Natural killer cell treated with Interleukin-12 subunit alpha and Interleukin-12 subunit beta and Interleukin-15 and Interleukin-18, amount 100 ng/mL, for 72 hours (primary cell): Measurements from ENCODE around the gene PDIA5. TPM values are rescaled to one million over a fixed set of nuclear protein-coding genes. Genes with fewer than 3 reads are reported as not detected.
A peak's percentile ranks its signal among the peaks of the same experiment; 100 is the strongest.

ENCODE experiments used
- ATAC-seq, 2 donors: fragments of 150-1000 bp; cut with Tn5 transposase in 1 of 2; sonication (Bioruptor Pico), chemical (Tn5 transposase) in 1 of 2; 2 replicates each; pipeline ENCODE4 v1.10.0; 2021
- DNase-seq: peaks from one replicate; pipeline ENCODE4 v3.0.0; 2022; ENCODE audit warnings: low spot score
- H3K27ac Mint-ChIP-seq, 2 donors: 1 replicate in 1 of 2; 2 replicates in 1 of 2; pipeline ENCODE4 v1.8.0; 2022; ENCODE audit warnings: mixed read lengths in 2 of 2, mild to moderate bottlenecking in 1 of 2, moderate library complexity in 1 of 2
- H3K27me3 Mint-ChIP-seq, 2 donors: 1 replicate in 1 of 2; 2 replicates in 1 of 2; pipeline ENCODE4 v1.8.0; 2022; ENCODE audit warnings: mixed read lengths in 2 of 2
- H3K36me3 Mint-ChIP-seq: one replicate; pipeline ENCODE4 v1.8.0; 2022; ENCODE audit warnings: mixed read lengths
- H3K4me1 Mint-ChIP-seq, 2 donors: 1 replicate in 1 of 2; 2 replicates in 1 of 2; pipeline ENCODE4 v1.8.0; 2022; ENCODE audit warnings: low read depth in 2 of 2, mixed read lengths in 2 of 2, mild to moderate bottlenecking in 1 of 2
- H3K4me3 Mint-ChIP-seq: one replicate; pipeline ENCODE4 v1.8.0; 2022; ENCODE audit warnings: mixed read lengths
- H3K9me3 Mint-ChIP-seq: 2 replicates; pipeline ENCODE4 v1.8.0; 2022; ENCODE audit warnings: mixed read lengths
- total RNA-seq, 2 donors: library from RNA; stranded (reverse); gene quantifications; one replicate each; pipeline ENCODE4 v1.2.3, GENCODE V29; 2022

PDIA5 gene
- total RNA-seq, 2 donors from 2014 or later: 10.3 to 33.3 TPM

DNA sequence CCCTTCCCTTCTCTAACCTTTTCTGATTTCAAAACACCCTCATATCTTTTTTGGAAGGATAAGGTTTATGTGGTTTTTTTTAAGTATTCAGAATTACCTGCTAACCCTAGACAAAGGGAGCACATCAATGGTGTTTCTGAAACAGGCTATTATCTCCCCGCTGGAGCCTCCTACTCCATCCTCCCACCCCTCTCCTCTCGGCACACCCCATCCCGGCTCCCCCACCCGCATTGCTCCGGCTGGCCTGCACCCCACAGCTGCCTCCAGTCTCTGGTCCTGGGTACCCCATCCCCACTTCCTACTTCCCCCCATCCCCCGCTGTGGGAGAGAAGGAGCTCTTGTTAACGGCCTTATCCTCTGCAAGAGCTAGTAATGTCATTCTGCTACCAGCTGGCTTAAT is 59.2 kb downstream of the PDIA5 start:
- ATAC-seq (no peak), DNase-seq (no peak)
- H3K4me1 Mint-ChIP-seq: no peaks in the 10 kb centered on the region
- H3K36me3 Mint-ChIP-seq: no peaks in the 10 kb centered on the region
- H3K27ac Mint-ChIP-seq: no peak overlapping the region
- H3K4me3 Mint-ChIP-seq: no peak overlapping the region
- H3K9me3 Mint-ChIP-seq: no peaks in the 10 kb centered on the region
- H3K27me3 Mint-ChIP-seq: no peaks in the 10 kb centered on the region

DNA sequence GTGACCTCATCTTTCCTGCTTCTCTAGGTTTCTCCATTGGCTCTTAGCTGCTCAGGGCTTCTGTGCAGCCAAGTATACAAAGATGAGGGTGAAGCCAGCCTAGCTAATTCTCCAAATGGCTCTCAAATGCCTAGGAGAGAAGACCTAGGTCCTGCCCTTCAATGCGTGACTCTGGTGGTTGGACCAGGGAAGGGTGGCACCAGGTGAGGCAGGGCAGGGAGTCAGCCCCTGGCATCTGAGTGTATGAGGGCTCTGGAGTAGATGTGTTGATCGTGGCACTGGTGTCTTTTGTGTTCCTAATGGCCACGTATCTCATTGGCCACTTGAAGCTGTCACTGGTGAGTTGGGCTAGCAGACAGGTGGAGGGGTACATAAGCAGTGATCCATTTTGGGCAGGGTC is 59.8 kb downstream of the PDIA5 start:
- no peak overlapping the region for H3K27ac Mint-ChIP-seq
- no peaks in the 10 kb centered on the region for H3K9me3 Mint-ChIP-seq
- H3K4me3 Mint-ChIP-seq: no peak overlapping the region
- ATAC-seq (no peak), DNase-seq (no peak)
- H3K36me3 Mint-ChIP-seq: no peaks in the 10 kb centered on the region
- no peaks in the 10 kb centered on the region for H3K4me1 Mint-ChIP-seq
- no peaks in the 10 kb centered on the region for H3K27me3 Mint-ChIP-seq

DNA sequence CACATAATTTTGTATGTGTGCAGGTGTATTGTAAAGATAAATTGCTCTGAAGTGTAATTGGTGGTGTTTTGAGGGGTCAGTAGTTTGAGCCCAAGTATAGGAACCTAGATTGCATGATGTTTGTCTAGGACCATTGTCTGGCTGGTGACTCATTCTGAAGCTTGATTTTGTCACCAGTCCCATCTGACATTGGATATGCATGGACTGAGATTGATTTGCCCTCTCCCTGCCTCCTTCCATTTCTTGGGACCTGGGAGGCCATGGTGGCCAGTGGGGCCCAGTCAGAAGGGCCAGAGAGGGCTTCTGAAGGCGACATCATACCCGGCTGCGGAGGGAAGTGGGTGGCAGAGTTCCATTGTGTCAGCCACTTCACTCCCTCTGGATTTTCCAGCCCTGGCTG is 62.3 kb downstream of the PDIA5 start:
- H3K27ac Mint-ChIP-seq: no peak overlapping the region
- H3K27me3 Mint-ChIP-seq: no peaks in the 10 kb centered on the region
- H3K4me1 Mint-ChIP-seq: no peaks in the 10 kb centered on the region
- ATAC-seq (no peak), DNase-seq (no peak)
- H3K4me3 Mint-ChIP-seq: no peak overlapping the region
- H3K9me3 Mint-ChIP-seq: no peaks in the 10 kb centered on the region
- no peaks in the 10 kb centered on the region for H3K36me3 Mint-ChIP-seq

DNA sequence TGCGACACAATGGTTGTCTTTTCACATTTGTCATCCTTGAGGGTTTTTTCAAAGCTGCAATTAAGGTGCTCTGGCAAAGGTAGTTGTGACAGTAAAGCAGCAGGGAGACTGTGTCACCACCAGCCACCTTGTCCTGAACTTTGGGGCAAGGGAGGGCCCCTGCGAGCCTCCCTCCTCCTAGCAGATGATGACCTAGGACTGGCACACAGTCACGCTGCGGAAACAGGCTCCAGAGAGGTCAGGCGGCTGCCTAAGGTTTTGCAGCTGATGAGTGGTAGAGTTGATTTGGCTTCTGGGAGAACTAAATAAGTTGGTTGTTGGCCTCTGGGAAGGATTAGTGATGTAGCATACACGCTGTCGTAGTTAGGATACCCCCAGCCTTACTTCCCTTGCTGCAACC is 62.7 kb downstream of the PDIA5 start:
- DNase-seq (no peak), ATAC-seq (no peak)
- H3K9me3 Mint-ChIP-seq: no peaks in the 10 kb centered on the region
- H3K36me3 Mint-ChIP-seq: no peaks in the 10 kb centered on the region
- H3K4me3 Mint-ChIP-seq: no peak overlapping the region
- no peak overlapping the region for H3K27ac Mint-ChIP-seq
- no peaks in the 10 kb centered on the region for H3K4me1 Mint-ChIP-seq
- H3K27me3 Mint-ChIP-seq: no peaks in the 10 kb centered on the region

DNA sequence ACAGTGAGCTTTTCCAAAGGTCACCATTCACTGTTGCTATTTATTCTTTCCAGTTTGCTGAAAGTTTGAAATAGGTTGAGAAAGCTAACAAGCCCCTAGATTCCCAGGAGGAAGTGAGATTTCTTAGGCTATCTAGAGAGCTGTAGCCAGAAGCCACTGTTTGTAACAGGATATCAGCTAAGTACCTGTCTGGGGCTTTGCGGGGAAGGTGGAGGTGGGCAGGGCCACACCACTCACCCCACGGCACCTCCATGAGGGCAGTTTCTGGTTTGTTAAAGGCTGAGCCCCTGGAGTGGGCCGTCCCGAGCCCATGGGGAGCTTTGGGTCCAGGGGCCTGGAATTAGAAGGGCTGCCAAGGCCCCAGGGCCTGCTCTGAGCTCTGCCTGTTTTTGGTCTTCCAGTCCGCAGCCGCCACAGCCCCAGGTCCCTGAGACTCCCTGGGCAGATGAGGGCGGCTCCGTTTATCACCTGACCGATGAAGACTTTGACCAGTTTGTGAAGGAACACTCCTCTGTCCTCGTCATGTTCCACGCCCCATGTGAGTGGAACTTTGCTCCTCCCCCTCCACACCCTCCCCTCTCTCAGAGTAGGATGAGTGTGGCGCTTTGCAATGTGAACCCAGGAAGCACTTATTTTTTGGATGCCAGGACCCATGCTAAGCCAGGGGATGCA is 63.4 kb downstream of the PDIA5 start:
- H3K36me3 Mint-ChIP-seq: no peaks in the 10 kb centered on the region
- H3K27me3 Mint-ChIP-seq: no peaks in the 10 kb centered on the region
- no peak for DNase-seq
- no peaks in the 10 kb centered on the region for H3K4me1 Mint-ChIP-seq
- no peak overlapping the region for H3K4me3 Mint-ChIP-seq
- no peak overlapping the region for H3K27ac Mint-ChIP-seq
- ATAC-seq: peak in 1 of 2 donors; percentile 11
- H3K9me3 Mint-ChIP-seq: no peaks in the 10 kb centered on the region

DNA sequence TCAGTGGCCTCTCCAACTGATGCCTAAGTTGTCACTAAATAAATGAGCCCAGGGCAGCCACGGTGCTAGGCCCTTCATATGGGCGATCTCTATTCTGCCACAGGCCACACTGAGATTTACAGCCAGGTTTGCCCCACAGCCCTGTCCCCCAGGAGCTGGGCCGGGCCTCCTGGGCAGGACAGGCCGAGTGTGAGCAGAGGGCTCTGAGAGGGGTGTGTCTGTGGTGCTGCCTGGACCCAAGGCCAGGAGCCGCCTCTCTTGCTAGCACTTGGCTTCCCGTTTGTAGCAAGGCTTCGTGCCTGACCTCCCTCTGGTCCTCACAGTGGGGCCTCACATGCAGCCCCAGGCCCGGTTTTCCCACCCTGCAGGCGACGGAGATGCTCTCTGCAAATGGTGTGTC is 67.8 kb downstream of the PDIA5 start:
- Mint-ChIP-seq H3K36me3 (no peaks in the 10 kb centered on the region), H3K27me3 (no peaks in the 10 kb centered on the region), H3K4me1 (no peaks in the 10 kb centered on the region), H3K27ac (no peak overlapping the region), H3K9me3 (no peaks in the 10 kb centered on the region), H3K4me3 (no peak overlapping the region)
- peak in 1 of 2 donors; percentile 18 for ATAC-seq
- no peak for DNase-seq

DNA sequence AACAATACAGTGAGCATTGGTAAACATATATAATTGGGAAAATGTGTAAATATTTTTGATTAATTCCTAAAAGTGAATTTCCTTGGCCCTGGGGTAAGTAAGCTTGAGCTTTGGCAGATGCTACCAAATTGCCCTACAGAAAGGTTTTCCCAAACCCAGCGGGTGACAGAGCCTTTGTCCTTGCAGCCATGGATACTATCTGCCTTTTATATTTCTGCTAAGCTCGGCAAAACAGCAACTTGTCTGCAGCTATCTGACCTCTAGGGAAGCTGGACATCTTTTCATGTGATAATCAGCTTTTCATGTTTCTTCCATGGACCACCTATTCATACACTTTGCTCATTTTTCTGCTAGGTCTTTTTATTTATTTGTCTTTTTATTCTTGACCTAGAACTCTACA is 70.2 kb downstream of the PDIA5 start:
- ATAC-seq (no peak), DNase-seq (no peak)
- Mint-ChIP-seq H3K36me3 (no peaks in the 10 kb centered on the region), H3K4me3 (no peak overlapping the region), H3K4me1 (no peaks in the 10 kb centered on the region), H3K9me3 (no peaks in the 10 kb centered on the region), H3K27me3 (no peaks in the 10 kb centered on the region), H3K27ac (no peak overlapping the region)

DNA sequence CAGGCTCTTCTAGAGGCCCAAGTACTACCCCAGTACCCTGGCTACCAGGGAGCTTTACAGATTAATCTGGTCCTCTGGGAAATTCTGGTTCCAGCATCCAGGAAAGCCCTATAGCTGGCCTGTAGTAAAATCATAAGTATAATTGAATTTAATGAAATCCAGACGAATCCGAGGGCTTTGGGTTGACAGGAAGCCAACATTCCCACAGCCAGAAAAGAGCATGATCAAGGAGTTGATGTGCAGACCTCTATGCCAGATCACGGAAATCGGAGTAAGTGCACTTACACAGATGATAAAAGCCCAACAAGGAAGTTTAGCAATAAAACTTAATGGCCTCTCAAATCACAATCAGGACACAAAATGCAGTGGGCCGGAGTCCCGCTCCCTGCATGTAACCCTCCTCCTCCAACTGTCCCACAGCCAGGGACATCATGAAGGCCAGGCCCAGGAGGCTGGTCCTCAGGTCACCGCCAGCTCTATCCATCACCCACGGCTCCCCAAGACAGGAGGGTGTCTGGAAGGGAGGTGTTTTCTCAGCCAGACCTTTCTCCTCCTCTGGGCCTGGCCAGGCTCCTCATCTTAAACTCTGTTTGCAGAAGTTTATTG is 72.1 kb downstream of the PDIA5 start:
- no peak overlapping the region for H3K4me3 Mint-ChIP-seq
- no peaks in the 10 kb centered on the region for H3K4me1 Mint-ChIP-seq
- no peaks in the 10 kb centered on the region for H3K27me3 Mint-ChIP-seq
- H3K9me3 Mint-ChIP-seq: no peaks in the 10 kb centered on the region
- no peak overlapping the region for H3K27ac Mint-ChIP-seq
- DNase-seq (no peak), ATAC-seq (no peak)
- no peaks in the 10 kb centered on the region for H3K36me3 Mint-ChIP-seq

DNA sequence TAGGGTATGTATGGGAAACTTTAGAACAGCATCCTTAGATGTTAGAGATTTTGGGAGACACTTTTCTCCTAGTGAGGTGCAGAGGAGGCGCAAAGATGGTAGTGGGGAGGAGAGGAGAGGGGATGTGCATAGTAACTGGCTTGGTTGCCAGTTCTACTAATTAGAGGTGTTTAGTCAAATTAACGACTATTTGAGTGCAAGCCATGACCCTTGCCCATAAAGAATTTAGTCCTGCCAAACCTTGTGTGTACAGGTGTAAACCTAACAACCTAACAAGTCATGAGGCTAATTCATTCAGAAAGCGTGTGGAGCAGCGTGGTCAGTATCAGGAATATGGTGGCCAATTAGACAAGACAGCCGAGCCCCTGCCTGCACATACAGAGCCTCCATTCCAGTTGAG is 72.7 kb downstream of the PDIA5 start:
- DNase-seq: no peak
- ATAC-seq: no peak
- Mint-ChIP-seq H3K27me3 (no peaks in the 10 kb centered on the region), H3K4me1 (no peaks in the 10 kb centered on the region), H3K4me3 (no peak overlapping the region), H3K27ac (no peak overlapping the region), H3K36me3 (no peaks in the 10 kb centered on the region), H3K9me3 (no peaks in the 10 kb centered on the region)

DNA sequence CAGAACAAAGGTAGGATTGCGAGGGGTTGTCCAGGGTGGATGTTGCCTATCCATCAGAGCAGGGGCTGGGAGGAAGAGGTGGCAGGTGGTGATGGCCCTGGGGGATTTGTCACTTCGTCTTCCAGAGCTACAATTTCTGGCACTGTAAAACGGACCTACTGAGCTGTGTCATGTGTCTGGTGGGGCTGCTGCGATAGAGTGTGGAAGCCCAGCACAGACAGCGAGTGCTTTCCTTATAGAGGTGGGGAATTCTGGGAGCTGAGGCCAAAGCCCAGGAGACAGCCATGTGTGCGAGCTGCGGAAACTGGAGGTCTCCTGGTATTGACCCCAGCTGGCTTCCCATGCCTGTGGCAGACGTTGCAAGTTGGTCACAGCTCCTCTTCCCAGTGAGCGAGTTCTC is 73.7 kb downstream of the PDIA5 start:
- Mint-ChIP-seq H3K27ac (no peak overlapping the region), H3K9me3 (no peaks in the 10 kb centered on the region), H3K27me3 (no peaks in the 10 kb centered on the region), H3K4me3 (no peak overlapping the region), H3K4me1 (no peaks in the 10 kb centered on the region), H3K36me3 (no peaks in the 10 kb centered on the region)
- DNase-seq: no peak
- no peak for ATAC-seq

DNA sequence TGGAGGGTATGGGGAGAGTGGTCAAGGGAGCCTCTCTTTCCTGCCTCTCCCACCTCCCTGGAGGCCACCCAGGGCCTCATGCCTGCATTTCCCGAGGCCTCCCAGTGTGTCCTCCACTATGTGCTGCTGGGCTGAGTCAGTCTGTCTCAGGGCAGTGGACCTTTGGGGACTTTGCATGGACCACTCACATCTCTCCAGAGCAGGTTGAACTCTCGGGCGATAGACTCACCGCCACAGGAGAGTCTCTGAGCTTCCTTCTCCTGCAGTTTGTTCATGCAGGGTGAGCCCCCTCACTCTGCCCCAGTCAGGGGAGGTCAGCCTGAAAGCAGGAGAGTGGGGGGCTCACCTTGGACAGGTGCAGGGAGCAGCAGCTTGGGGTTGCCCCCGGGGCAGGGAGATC is 74.5 kb downstream of the PDIA5 start:
- no peaks in the 10 kb centered on the region for H3K36me3 Mint-ChIP-seq
- no peak overlapping the region for H3K27ac Mint-ChIP-seq
- H3K9me3 Mint-ChIP-seq: no peaks in the 10 kb centered on the region
- H3K4me1 Mint-ChIP-seq: no peaks in the 10 kb centered on the region
- no peaks in the 10 kb centered on the region for H3K27me3 Mint-ChIP-seq
- no peak overlapping the region for H3K4me3 Mint-ChIP-seq
- DNase-seq (no peak), ATAC-seq (no peak)

DNA sequence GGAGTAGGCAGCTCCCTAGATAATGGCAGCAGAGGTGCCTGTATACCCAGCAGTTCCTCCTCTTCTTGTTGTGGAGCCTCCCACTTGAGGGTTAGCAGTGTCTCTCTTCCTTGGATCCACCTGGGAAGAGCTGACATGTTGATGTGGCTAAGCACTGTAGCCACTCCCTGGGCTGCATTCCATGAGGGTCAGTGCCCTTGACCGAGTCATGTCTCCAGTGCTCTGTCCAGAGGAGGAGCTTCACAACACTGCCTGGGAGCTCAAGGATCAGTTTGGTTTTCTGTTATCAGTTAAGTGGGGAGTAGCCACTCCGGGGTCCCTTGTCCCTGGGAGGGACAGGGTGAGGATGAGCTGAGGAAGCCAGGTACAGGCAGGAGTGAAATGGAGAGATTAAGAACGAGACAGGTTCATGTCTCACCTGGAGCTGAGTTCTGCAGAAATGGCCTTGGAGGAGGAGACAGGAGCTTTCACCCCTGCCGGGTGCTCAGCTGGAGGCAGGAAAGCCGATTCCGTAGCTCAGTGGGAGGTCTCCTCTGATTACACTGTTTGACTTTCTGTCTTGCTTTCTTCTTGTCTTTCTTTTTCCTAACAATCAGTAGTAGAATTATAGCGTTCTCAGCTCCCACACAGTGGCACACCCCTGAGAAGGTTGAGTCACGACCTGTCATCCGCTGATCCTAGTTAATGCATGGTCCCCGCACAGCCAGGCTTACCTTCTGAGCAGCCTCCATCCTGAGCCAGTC is 77.0 kb downstream of the PDIA5 start:
- Mint-ChIP-seq H3K4me1 (peaks cover 0 to 1% of the 10 kb centered on the region in 2 donors), H3K27me3 (no peaks in the 10 kb centered on the region), H3K36me3 (no peaks in the 10 kb centered on the region), H3K9me3 (no peaks in the 10 kb centered on the region), H3K4me3 (no peak overlapping the region), H3K27ac (no peak overlapping the region)
- no peak for ATAC-seq
- DNase-seq: peak; percentile 37

DNA sequence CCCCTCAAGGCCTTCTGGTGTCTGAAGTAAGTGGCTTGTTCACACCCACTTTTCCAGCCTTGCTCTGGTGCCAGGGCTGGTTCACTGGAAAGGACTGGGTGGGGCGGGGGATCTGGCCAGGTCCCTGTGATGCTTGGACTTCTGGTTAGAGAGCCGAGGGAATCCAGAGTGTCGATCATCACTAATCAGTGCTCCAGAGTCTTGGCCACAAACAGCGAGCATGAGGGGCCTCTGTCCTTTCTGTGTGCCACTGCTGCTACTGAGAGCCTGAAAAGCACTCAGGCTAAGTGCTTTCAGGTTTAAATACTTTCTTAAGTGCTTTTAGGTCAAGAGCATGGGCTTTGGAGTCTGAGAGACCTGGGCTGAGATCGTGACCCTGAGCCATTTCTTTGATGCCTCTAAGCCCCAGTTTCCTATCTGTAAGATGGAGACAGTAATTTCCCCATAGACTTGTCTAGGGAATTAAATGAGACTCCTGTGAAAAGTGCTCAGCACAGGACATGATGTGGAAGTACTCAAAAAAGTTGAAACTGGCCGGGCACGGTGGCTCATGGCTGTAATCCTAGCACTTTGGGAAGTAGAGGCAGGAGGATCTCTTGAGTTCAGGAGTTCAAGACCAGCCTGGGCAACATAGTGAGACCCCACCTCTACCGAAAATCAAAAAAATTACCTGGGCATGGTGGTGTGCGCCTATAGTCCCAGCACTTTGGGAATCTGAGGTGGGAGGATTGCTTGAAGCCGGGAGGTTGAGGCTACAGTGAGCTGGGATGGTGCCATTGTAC is 81.1 kb downstream of the PDIA5 start:
- no peaks in the 10 kb centered on the region for H3K27me3 Mint-ChIP-seq
- H3K9me3 Mint-ChIP-seq: no peaks in the 10 kb centered on the region
- no peak overlapping the region for H3K4me3 Mint-ChIP-seq
- no peak for ATAC-seq
- DNase-seq: no peak
- peaks cover 4% of the 10 kb centered on the region for H3K36me3 Mint-ChIP-seq
- H3K27ac Mint-ChIP-seq: no peak overlapping the region
- peaks cover 0 to 8% of the 10 kb centered on the region in 2 donors for H3K4me1 Mint-ChIP-seq

DNA sequence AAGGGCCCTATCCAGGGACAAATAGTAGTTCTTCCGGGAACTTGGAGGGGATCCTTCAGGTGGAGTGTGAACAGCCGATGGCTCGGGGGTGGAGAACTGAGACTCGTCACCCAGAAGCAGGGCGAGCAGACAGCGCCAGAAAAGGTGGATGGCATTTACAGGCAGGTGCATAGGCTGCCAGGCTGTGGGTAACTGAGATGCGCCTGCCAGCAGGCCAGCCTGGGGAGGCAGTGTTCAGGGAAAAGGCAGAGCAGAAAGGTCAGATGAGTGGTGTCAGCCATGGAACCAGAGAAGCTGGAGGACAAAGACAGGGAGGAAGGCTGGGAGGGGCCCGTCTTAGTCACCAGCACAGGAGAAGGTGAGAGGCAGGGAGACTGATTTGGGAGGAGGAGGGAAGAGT is 81.9 kb downstream of the PDIA5 start:
- ATAC-seq: no peak
- DNase-seq: no peak
- Mint-ChIP-seq H3K4me3 (no peak overlapping the region), H3K27me3 (no peaks in the 10 kb centered on the region), H3K27ac (no peak overlapping the region), H3K36me3 (peaks cover 4% of the 10 kb centered on the region), H3K4me1 (peaks cover 0 to 8% of the 10 kb centered on the region in 2 donors), H3K9me3 (no peaks in the 10 kb centered on the region)
